Measurements from ENCODE around the gene MSX1.

GRCh38 chr4:4912155-4912554, 52.7 kb downstream of the MSX1 start:
- TF ChIP-seq CTCF (IDR thresholded peaks at IDR 0.05 in 4 of 5, conservative IDR thresholded peaks at IDR 0.05 in 1 of 5) (no peak), POLR2A (IDR thresholded peaks at IDR 0.05) (no peak)
